ENCODE data around the gene C9orf153. TPM values are rescaled to one million over a fixed set of nuclear protein-coding genes. Genes with fewer than 3 reads are reported as not detected.

C9orf153 gene
- total RNA-seq, 2 experiments from 2014 or later = 0.34 to 0.42 TPM

DNA sequence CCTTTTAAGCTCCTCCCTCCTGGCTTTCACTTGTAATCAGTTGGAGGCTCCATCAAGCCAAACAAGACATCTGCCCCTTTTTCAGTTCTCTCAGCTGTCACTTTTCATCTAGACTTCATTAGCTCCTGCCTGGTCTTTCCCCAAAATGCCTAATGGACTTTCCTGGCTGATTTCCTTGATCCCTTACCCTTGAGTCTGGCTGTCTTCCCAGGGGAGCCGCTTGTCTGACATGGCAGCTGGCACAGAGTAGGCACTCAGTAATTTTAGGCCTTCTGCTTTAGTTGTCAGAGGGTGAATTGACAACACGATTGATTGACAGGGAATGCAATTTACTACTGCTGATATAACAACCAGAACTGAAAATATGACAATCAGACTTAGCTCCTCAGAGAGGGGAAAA is 2.1 kb downstream of the C9orf153 start:
- Mint-ChIP-seq H3K4me1 (ENCODE audit: low read depth) (no peaks in the 10 kb centered on the region), H3K4me3 (no peak overlapping the region), H3K9me3 (ENCODE audit: insufficient read depth) (peaks cover 6% of the 10 kb centered on the region), H3K27me3 (ENCODE audit: low read depth) (no peaks in the 10 kb centered on the region), H3K27ac (no peak overlapping the region), H3K36me3 (ENCODE audit: low read depth) (peaks cover 2% of the 10 kb centered on the region)
- ATAC-seq = no peak
- POLR2A ChIA-PET = no interaction called here
- CTCF ChIA-PET = no interaction called here
- no peak for DNase-seq

DNA sequence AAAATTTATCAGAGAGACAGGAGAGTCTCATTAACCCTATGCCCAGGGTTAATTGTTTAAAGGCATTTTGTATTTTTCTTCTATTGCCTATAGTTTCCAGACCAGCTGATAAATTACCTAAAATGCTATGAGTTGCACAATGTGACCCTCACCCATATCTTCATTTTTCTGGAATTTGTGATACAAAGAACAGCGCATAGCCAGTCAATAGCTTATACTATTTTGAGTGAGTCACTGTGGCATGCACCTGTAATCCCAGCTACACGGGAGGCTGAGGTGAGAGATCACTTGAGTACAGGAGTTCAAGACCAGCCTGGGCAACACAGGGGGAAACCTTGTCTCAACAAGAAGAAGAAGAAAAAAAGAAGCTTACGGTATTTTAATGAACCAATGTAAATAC is 2.8 kb downstream of the C9orf153 start:
- H3K27ac Mint-ChIP-seq = no peak overlapping the region
- peaks cover 6% of the 10 kb centered on the region for H3K9me3 Mint-ChIP-seq (ENCODE audit: insufficient read depth)
- H3K4me3 Mint-ChIP-seq = no peak overlapping the region
- no peaks in the 10 kb centered on the region for H3K4me1 Mint-ChIP-seq (ENCODE audit: low read depth)
- H3K36me3 Mint-ChIP-seq (ENCODE audit: low read depth) = peaks cover 2% of the 10 kb centered on the region
- ATAC-seq = no peak
- CTCF ChIA-PET = no interaction called here
- H3K27me3 Mint-ChIP-seq (ENCODE audit: low read depth) = no peaks in the 10 kb centered on the region
- POLR2A ChIA-PET = no interaction called here
- no peak for DNase-seq

DNA sequence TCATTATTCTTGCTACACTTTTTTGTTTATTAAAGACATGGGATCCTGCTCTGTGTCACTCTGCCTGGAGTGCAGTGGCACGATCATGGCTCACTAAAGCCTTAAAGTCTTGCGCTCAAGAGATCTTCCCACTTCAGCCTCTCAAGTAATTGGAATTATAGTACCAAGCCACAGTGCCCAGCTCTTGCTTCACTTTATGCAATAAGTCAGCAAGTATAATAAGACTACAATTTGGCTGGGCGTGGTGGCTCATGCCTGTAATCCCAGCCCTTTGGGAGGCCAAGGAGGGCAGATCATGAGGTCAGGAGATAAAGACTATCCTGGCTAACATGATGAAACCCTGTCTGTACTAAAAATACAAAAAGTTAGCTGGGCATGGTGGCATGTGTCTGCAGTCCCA is 5.9 kb downstream of the C9orf153 start:
- ATAC-seq (no peak), DNase-seq (no peak)
- POLR2A ChIA-PET = no interaction called here
- CTCF ChIA-PET = no interaction called here
- no peak overlapping the region for H3K27ac Mint-ChIP-seq
- H3K36me3 Mint-ChIP-seq (ENCODE audit: low read depth) = peaks cover 2% of the 10 kb centered on the region
- no peaks in the 10 kb centered on the region for H3K27me3 Mint-ChIP-seq (ENCODE audit: low read depth)
- no peaks in the 10 kb centered on the region for H3K4me1 Mint-ChIP-seq (ENCODE audit: low read depth)
- H3K4me3 Mint-ChIP-seq = no peak overlapping the region
- H3K9me3 Mint-ChIP-seq (ENCODE audit: insufficient read depth) = peaks cover 6% of the 10 kb centered on the region

DNA sequence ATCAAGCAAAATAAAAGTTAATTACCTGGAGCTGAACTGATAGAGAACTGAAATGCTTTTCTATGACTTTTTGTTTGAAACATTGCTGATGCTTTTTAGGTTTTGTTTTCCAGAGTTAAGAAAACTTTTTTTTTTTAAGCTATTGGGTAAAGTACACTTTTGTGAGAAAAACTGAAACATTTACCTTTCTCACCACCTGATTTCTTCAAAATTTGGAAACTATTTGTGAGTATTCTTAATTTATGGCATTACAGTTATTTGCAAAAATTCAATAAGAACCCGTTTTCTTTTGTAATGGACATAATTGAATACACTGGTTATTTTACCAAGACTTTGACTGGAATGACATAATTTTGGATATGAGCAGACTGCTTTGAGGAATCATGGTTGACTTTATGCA is 6.6 kb downstream of the C9orf153 start:
- Mint-ChIP-seq H3K4me1 (ENCODE audit: low read depth) (no peaks in the 10 kb centered on the region), H3K4me3 (no peak overlapping the region), H3K36me3 (ENCODE audit: low read depth) (peaks cover 2% of the 10 kb centered on the region), H3K27me3 (ENCODE audit: low read depth) (no peaks in the 10 kb centered on the region), H3K27ac (no peak overlapping the region), H3K9me3 (ENCODE audit: insufficient read depth) (peaks cover 6% of the 10 kb centered on the region)
- ChIA-PET CTCF (no interaction called here), POLR2A (no interaction called here)
- ATAC-seq (no peak), DNase-seq (no peak)

DNA sequence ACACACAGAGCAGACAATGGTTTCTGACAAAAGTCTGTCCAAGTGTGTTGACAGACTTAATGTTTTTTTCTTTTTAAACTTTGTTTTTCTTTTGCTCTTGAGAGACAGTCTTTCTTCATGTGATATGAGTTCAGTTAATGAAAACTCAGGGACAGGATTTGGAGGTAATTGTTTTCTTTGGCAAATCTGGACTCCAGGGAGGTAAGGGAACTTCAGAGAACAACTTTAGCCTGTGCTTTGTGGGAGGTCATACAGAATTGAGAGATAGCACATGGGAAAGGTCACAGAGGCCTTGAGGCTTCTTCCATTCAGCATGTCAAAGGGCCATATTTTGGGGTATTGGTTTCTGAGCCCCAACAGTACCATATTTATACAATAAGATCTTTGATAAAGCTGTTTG is 9.3 kb downstream of the C9orf153 start:
- H3K9me3 Mint-ChIP-seq (ENCODE audit: insufficient read depth) = peaks cover 6% of the 10 kb centered on the region
- no peak overlapping the region for H3K4me3 Mint-ChIP-seq
- ChIA-PET POLR2A (interaction anchor here (0.7 kb wide), 1 partner anchor 480 kb away, joined by 3 read pairs; no protein-coding TSS in a partner anchor), CTCF (interaction anchor here (0.9 kb wide), 1 partner anchor 10 kb away, joined by 4 read pairs; no protein-coding TSS in a partner anchor)
- no peaks in the 10 kb centered on the region for H3K27me3 Mint-ChIP-seq (ENCODE audit: low read depth)
- H3K27ac Mint-ChIP-seq = no peak overlapping the region
- H3K36me3 Mint-ChIP-seq (ENCODE audit: low read depth) = peaks cover 2% of the 10 kb centered on the region
- no peaks in the 10 kb centered on the region for H3K4me1 Mint-ChIP-seq (ENCODE audit: low read depth)
- DNase-seq (no peak), ATAC-seq (no peak)

DNA sequence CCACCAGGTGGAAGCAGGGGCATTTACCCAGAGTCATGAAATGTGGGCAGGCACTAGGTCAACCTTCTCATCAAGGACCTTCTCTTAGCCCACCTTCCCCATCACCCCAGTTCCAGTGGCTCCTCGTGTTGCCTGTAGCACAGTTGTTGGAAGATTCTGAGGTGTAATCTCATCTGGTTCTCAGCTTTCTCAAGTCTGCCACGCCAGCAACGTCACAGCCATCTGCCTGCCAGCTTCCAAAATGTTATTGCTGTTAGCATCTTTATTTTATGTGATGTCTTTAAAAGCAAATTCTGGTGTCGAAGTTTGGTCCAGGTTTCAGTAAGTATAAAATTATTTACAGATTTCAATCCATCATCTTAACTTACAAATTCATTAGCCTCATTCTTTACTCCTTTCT is 10.7 kb downstream of the C9orf153 start:
- no peaks in the 10 kb centered on the region for H3K27me3 Mint-ChIP-seq (ENCODE audit: low read depth)
- ChIA-PET POLR2A (interaction anchor here (0.6 kb wide), 1 partner anchor 339 kb away, joined by 3 read pairs; no protein-coding TSS in a partner anchor), CTCF (no interaction called here)
- H3K36me3 Mint-ChIP-seq (ENCODE audit: low read depth) = no peaks in the 10 kb centered on the region
- H3K27ac Mint-ChIP-seq = no peak overlapping the region
- no peak overlapping the region for H3K4me3 Mint-ChIP-seq
- DNase-seq = no peak
- peaks cover 6% of the 10 kb centered on the region for H3K9me3 Mint-ChIP-seq (ENCODE audit: insufficient read depth)
- no peaks in the 10 kb centered on the region for H3K4me1 Mint-ChIP-seq (ENCODE audit: low read depth)
- no peak for ATAC-seq

DNA sequence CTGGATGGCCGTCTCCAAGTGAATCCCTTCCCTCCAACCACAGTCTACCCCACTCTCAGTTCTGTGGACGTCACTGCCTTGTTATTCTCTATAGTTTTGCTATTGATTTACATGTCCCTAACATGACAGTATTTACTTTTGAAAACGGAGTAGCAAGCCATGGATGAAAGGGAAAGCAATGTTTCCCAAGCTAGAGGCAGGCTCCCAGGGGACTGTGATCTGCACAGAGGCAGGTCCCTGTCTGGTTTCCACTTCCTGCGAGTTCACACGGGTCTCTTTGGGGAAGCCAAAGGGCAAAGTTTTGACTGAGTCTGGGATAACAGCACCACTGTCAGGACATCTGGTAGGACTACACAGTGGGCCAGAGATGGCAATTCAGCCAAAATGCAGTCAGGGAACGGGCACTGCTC is 12.7 kb downstream of the C9orf153 start:
- ATAC-seq (no peak), DNase-seq (no peak)
- Mint-ChIP-seq H3K36me3 (ENCODE audit: low read depth) (no peaks in the 10 kb centered on the region), H3K4me3 (no peak overlapping the region), H3K27me3 (ENCODE audit: low read depth) (no peaks in the 10 kb centered on the region), H3K4me1 (ENCODE audit: low read depth) (no peaks in the 10 kb centered on the region), H3K27ac (no peak overlapping the region), H3K9me3 (ENCODE audit: insufficient read depth) (no peaks in the 10 kb centered on the region)
- POLR2A ChIA-PET = no interaction called here
- CTCF ChIA-PET = no interaction called here

DNA sequence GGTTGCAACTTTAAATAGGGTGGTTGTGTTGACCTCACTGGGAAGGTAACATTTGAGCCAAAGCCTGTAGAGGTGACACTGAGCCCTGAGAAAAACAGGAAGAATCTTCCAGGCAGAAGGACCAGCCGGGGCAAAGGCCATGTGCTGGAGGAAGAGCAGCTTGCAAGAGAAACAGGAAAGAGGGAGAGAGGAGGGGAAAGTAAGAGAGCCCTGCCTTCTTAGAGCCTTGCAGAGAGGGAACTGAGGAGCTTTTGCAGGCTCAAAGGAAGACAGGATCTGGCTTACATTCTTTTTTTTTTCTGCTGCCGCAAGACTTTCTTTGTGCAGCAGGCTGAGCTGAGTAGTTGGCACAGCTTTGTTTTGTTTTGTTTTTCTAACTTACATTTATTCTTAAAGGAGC is 17.4 kb downstream of the C9orf153 start:
- Mint-ChIP-seq H3K4me3 (no peak overlapping the region), H3K4me1 (ENCODE audit: low read depth) (no peaks in the 10 kb centered on the region), H3K27me3 (ENCODE audit: low read depth) (no peaks in the 10 kb centered on the region), H3K9me3 (ENCODE audit: insufficient read depth) (no peaks in the 10 kb centered on the region), H3K27ac (no peak overlapping the region), H3K36me3 (ENCODE audit: low read depth) (no peaks in the 10 kb centered on the region)
- DNase-seq (no peak), ATAC-seq (no peak)
- POLR2A ChIA-PET = no interaction called here
- CTCF ChIA-PET = interaction anchor here (1.0 kb wide), 1 partner anchor 40 kb away, joined by 3 read pairs; no protein-coding TSS in a partner anchor

DNA sequence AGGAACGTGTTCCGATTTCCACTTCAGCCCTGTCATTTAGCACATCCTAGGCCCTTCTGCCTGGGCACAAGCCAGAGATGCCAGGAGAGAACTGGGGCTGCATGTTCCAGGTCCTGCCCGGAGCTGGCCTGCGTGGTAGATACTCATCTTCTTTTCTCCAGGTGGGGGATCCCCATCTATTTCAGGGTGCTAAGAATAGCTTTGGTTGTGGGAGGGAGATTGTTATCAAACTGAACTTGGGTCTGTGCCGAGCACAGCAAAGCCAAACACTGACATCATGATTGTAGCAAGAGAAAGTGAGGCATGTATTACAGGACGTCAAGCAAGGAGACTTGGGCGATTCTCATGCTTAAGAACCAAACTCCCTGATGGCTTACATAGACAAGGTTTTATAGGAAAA is 18.2 kb downstream of the C9orf153 start:
- ATAC-seq (no peak), DNase-seq (no peak)
- no peaks in the 10 kb centered on the region for H3K9me3 Mint-ChIP-seq (ENCODE audit: insufficient read depth)
- H3K4me1 Mint-ChIP-seq (ENCODE audit: low read depth) = no peaks in the 10 kb centered on the region
- no peak overlapping the region for H3K27ac Mint-ChIP-seq
- CTCF ChIA-PET = interaction anchor here (1.5 kb wide), 1 partner anchor 39 kb away, joined by 6 read pairs; no protein-coding TSS in a partner anchor
- H3K27me3 Mint-ChIP-seq (ENCODE audit: low read depth) = no peaks in the 10 kb centered on the region
- POLR2A ChIA-PET = no interaction called here
- no peaks in the 10 kb centered on the region for H3K36me3 Mint-ChIP-seq (ENCODE audit: low read depth)
- H3K4me3 Mint-ChIP-seq = no peak overlapping the region

DNA sequence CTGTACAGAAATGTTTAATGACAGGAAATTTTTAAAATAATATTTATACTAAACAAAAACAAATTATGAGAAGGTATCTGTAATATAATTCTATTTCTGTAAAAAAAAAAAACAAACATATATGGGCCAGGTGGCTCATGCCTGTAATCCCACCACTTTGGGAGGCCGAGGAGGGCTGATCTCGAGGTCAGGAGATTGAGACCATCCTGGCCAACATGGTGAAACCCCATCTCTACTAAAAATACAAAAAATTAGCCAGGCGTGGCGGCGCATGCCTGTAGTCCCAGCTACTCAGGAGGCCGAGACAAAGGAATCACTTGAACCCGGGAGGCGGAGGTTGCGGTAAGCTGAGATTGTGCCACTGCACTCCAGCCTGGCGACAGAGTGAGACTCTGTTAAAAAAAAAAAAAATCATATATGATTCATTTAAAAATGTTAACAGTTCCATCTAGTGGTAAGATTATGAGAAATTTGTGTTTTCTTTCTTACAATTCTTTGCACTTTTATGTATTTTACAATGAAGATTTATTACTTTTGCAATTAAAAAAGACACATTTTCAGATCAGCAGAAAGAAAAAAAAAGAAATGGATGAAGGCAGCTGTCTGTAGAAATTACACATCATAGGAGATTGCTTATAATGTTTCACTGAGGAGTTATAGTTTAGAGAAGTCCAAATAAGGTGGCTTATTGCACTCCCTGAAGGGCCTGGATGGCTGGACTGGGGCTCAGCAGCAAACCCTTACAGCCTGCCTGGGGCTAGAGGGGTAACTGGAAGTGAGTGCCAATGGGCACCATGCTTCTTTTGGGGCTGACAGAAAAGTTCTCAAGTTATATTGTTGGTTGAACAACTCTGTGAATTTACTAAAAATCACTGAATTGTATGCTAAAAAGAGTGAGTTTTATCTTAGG is 20.3 kb downstream of the C9orf153 start:
- Mint-ChIP-seq H3K9me3 (ENCODE audit: insufficient read depth) (no peaks in the 10 kb centered on the region), H3K4me3 (no peak overlapping the region), H3K4me1 (ENCODE audit: low read depth) (no peaks in the 10 kb centered on the region), H3K27ac (no peak overlapping the region), H3K36me3 (ENCODE audit: low read depth) (no peaks in the 10 kb centered on the region), H3K27me3 (ENCODE audit: low read depth) (no peaks in the 10 kb centered on the region)
- ChIA-PET POLR2A (no interaction called here), CTCF (interaction anchor here (1.9 kb wide), 1 partner anchor 10 kb away, joined by 4 read pairs; no protein-coding TSS in a partner anchor)
- ATAC-seq (no peak), DNase-seq (no peak)

DNA sequence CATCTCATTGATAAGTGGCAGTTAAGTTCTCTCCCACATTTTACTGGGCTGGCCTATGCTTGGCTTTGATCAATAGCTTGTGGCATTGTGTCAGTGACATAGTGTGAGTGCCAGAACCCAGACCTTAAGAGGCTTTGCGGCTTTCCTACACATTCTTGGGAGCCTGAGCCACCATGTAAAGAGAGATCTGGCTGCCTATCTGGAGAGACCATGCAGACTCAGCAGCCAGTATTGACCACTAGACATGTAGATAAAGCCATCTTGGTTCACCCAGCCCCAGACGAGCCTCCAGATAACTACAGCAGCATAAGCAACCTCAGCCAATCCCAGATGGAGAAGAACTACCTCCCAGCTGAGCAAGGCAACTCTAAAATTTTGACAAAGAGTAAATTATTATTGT is 28.6 kb downstream of the C9orf153 start:
- DNase-seq (no peak), ATAC-seq (no peak)
- H3K9me3 Mint-ChIP-seq (ENCODE audit: insufficient read depth) = no peaks in the 10 kb centered on the region
- POLR2A ChIA-PET = no interaction called here
- CTCF ChIA-PET = no interaction called here
- H3K4me1 Mint-ChIP-seq (ENCODE audit: low read depth) = no peaks in the 10 kb centered on the region
- H3K27ac Mint-ChIP-seq = no peak overlapping the region
- H3K4me3 Mint-ChIP-seq = no peak overlapping the region
- no peaks in the 10 kb centered on the region for H3K36me3 Mint-ChIP-seq (ENCODE audit: low read depth)
- no peaks in the 10 kb centered on the region for H3K27me3 Mint-ChIP-seq (ENCODE audit: low read depth)

DNA sequence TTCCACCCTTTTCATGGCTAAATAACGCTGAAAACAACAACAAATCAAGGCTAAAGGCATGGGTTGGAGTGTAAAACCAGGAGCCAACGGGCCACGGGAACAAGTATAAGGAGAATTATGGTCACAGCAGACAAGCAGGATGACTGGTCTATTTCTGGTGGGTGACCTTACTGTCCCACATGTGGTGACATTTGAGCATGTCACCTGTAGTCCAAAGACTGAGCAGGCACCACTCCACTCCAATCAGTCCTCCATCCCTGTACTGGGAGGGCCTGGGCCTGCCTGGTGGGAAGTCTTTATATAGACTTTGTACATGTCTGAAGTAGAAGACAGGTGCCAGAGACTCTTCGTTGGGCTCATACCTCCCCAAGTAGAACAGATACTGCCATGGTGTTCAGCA is 36.8 kb downstream of the C9orf153 start:
- ChIA-PET POLR2A (no interaction called here), CTCF (no interaction called here)
- Mint-ChIP-seq H3K36me3 (ENCODE audit: low read depth) (no peaks in the 10 kb centered on the region), H3K27me3 (ENCODE audit: low read depth) (no peaks in the 10 kb centered on the region), H3K27ac (no peak overlapping the region), H3K9me3 (ENCODE audit: insufficient read depth) (no peaks in the 10 kb centered on the region), H3K4me3 (no peak overlapping the region), H3K4me1 (ENCODE audit: low read depth) (no peaks in the 10 kb centered on the region)
- ATAC-seq = no peak
- DNase-seq = no peak

DNA sequence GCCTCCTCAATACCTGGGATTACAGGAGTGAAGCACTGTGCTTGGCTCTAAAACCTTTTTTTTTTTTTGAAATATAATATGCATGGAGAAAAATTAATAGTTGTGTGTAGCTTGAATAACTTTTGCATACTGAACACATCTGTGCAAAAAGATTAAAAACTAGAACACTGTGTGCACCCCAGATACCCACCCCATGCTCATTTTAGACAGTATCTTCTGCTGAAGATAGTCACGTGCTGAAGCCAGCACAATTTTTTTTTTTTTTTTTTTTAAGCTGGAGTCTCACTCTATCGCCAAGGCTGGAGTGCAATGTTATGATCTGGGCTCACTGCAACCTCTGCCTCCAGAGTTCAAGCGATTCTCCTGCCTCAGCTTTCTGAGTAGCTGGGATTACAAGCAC is 39.9 kb downstream of the C9orf153 start:
- ATAC-seq = no peak
- H3K4me3 Mint-ChIP-seq = no peak overlapping the region
- POLR2A ChIA-PET = no interaction called here
- no peaks in the 10 kb centered on the region for H3K9me3 Mint-ChIP-seq (ENCODE audit: insufficient read depth)
- H3K36me3 Mint-ChIP-seq (ENCODE audit: low read depth) = no peaks in the 10 kb centered on the region
- no peak overlapping the region for H3K27ac Mint-ChIP-seq
- DNase-seq = no peak
- CTCF ChIA-PET = no interaction called here
- no peaks in the 10 kb centered on the region for H3K27me3 Mint-ChIP-seq (ENCODE audit: low read depth)
- H3K4me1 Mint-ChIP-seq (ENCODE audit: low read depth) = no peaks in the 10 kb centered on the region
